Islet of Langerhans (tissue), 1 donor: ENCODE data around the gene WIZ.

Experiments used
- FAIRE-seq: peaks from one replicate; lab custom pipeline; 2011; peaks lifted over from hg19 to GRCh38; lab: Jason Lieb, UNC

The WIZ gene

DNA sequence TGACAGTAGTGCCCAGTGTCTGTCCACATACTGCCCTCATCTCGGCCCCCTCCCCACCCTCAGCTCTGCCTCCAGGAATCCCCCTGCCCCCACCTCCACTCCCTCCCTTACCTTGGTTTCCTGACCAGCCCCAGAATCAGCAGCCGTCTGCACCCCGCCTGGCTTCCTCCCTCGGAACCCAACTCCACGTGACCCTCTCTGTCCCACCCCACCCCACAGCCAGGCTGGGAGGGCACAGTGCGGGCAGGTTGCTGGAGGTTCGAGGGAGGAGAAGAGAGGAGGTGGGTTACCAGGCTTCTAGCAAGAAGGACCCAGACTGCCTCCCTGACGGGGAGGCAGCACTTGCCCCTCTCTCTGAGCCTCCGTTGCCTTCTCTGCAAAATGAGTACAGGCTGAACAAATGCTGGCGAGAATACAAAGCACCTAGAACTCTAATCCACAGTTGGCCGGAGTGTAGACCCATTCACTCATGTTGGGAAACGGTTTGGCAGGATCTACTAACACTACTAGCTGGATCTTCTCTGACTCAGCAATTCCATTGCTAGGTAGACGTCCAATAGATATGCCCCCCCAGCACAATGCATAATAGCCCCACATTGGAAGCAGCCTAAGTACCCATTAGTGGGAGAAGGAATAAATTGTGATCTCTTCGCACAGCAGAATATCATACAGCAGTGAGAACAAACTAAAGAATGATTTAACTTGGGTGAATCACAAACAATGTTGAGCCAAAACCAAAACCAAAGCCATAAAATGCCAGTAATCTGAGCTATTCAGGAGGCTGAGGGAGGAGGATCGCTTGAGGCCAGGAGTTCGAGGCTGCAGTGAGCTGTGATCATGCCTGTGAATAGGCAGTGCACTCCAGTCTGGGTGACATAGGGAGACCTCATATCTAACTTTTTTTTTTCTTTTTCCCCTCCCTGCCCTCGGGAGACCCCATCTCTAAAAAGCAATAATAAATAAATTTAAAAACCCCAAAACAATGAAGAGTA is 14.9 kb upstream of the WIZ start, which contains the start of gene RASAL3:
Gene RASAL3 (minus strand): TSS at position 151 of the 992 bp plus-strand sequence. CDS start 186 bp downstream, outside the sequence.
- no peak for FAIRE-seq

DNA sequence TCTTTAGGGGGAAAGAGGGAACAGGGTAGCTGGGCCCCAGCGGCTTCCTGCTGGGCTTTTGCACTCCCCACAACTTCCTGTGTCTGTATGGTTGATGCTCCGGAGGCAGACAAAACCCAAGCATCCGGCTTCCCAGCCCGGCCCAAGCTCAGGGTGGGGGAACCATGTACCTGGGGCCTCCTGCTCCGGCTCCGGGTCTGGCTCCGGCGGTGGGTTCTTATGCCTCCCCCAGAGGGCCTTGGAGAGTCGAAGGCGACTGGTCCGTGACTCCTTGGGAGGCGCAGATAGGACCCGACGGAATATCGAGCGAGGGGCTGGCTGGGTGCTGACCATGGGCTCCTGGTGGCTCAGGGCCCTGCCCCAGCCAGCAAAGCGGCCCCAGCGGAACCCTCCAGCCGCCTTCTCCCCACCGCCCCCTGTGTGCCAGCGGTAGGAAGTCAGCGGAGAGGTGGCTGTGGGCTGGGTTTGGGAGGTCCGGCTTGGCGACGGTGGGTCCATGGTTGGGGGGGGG is 14.2 kb upstream of the WIZ start:
- FAIRE-seq: no peak

DNA sequence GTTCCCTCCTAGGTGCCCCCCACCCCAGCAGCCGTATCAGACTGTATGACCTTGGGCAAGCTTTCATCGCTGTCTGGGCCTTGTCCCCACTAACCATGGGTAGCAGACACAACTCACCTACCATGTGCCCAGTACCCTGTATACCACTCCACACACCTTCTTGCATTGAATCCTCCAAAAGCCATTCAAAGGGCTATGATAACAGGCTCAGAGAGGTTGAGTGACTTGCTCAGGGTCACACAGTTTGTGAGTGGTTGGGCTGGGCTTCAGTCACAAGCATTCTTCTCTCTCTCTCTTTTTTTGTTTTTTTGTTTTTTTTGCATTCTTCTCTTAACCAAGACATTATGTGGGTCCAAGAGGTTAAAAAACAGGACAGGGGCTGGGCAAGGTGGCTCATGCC is 11.9 kb upstream of the WIZ start:
- FAIRE-seq: no peak

DNA sequence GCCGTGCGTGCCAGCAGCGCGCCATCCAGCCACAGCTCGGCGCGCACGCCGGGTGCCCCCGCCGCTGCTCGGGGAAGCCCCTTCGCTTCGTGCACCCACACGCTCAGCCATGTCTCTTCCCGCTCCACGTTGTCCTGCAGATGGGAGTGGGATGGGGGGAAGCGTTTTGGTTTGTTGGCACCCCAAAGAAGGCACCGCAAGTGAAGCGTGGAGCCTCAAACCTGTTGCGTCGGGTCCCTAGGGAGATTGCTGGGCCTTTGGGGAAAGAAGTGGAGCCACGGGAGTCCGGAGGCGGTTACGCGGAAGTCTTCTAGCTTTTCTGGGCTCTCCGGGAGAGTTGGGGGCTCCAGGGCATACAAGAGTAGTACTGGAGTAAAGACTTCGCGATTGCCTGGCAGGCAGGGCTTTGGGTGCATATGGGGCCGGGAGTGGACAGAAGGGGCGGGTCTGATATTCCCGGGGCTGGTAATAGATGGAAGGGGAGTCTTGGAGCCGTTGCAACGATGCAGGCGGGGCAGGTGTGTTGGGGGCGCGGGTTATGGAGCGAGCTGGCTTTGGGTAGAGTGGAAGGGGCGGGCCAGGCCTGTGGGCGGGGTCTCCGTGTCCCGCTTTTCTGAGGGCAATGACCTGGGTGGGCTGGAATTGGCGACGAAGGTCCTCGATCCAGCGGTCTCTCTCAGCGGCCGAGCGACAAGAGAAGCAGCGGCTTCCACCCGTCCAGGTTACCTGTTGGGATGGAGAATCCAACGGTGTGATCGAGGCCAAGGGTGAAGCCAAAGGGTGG is 8.1 kb upstream of the WIZ start:
- no peak for FAIRE-seq

DNA sequence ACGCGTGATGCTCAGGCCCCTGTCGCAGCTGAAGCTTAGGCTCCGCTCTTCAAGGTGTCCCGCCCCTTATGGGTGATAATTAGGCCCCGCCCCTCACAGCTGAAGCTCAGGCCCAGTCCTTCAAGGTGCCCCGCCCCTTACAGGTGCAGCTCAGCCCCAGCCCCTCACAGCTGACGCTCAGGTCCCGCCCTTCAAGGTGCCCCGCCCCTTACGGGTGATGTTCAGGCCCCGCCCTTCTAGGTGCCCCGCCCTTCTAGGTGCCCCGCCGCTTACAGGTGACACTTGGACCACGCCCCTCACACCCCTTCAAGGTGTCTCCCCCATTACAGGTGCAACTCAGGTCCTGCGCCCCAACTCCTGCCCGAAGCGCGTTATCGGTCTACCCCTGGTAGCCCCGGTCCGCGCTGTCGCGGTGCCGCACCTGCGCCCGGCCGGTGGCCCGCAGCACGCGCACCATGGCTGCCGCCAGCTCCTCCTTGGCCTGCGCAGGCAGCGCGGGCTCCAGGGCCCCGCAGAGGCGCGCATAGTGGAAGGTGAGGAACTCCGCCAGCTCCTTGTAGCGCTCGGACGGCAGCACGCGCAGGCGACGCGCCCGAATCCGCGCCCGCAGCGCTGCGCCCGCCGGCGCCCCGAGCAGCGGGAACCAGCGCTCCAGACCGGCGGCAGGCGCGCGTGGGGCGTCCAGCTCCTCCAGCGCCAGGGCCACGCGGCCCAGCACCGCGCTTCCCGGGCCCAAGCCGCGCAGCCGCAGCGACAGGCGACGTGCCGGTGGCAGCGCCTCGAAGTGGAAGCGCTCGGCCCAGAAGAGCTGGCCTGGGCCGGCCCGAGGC is 7.3 kb upstream of the WIZ start:
- FAIRE-seq: no peak

DNA sequence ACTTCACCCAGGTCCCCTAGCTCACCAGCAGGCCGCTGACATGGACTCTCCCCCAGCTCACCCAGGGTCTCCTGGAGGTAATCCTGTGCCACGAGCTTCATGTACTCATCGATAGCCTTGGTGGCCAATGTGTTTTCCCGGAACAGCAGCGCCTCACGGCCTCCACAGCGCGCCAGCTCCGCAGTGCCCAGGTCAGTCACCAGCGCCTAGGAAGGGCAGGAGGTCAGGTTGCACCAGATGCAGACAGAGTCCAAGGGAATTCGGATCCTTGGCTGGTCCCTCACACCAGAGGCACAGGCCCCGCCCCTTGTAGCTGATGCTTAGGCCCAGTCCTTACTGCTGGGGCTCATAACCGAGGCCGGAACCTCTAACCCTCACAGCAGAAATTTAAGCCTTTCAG is 6.7 kb upstream of the WIZ start:
- no peak for FAIRE-seq

DNA sequence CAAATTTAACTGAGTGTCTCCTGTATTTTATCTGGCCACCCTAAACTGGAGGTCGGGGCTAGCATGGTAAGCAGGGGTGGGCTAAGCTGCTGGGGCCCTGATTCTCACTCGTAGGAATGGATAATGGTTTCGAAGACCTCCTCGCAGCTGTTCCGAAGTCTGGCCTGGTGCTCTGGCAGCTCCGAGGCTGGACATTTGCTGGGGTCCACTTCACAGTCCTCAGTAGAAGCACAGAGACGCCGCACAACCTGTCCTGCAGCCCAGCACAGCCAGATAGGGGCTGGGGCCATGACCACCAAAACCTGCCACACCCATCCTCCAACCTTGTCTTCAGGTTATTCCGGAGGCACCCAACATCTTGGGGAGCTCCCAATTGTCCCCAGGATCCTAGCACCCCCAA is 6.2 kb upstream of the WIZ start:
- no peak for FAIRE-seq

DNA sequence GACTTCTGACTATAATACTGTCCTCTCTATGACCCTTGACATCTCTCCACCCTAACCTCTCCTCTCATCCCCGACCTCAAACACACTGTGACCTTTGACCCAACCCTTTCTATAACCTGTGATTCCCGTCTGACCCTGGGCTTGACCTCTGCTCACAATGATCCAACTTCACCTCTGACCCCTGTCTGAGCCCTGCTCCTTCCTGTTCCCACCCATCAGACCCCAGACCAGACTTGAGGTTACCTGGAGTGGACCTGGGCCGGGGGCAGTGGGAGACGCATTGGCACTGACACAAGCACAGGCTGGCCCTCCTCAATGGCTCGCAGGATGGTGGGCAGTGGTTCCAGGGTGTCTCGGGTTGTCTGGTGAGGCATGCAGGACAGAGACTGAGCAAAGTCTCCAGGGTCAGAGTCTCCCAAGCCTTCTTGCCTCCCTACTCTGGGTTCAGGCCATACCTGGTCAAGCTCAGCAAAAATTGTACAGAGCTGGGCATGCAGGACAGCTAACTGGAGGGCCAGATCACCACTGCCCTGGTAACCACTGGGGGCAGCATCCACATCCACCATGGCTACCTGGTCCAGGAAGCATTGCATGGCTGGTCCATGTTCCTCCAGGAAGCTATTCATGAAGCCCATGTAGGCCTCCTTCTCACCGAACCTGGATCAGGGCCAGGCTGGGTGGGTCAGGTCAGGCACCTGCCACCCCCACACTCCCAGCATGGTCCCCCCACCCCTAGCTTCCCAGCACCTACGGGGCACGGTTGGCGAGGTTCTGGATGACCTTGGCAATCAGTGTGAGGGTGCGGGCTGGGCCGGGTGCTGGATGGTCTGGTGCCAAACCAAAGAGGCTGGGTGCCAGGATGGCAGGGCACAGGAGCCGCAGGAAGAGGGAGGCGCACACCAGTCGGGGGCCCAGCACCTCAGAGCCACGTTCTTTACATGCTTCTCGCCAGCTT is 4.4 kb upstream of the WIZ start:
- FAIRE-seq: no peak

DNA sequence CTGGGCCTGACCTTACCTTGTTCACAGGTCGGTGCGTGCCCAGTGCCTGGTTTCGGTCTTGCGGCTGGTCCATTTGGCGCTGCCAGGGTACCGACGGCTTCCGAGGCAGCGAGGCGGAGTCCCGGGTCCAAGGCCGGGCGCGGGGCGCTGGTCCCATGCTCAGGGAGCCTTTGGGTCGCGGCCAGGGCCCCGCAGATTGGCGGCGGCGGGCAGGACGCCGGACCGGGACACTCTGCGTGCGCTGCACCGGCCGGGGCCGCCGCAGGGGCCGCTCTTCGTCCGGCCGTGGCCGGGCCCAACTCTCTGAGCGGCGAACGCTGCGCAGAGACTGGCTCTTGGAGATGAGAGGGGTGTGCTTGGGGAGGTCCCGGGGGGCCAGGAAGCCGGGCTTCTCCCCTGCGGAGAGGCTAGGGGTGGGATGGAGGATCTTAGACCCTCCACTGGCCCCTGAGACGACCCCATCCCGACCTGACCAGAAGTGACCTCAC is 3.4 kb upstream of the WIZ start:
- FAIRE-seq: no peak

DNA sequence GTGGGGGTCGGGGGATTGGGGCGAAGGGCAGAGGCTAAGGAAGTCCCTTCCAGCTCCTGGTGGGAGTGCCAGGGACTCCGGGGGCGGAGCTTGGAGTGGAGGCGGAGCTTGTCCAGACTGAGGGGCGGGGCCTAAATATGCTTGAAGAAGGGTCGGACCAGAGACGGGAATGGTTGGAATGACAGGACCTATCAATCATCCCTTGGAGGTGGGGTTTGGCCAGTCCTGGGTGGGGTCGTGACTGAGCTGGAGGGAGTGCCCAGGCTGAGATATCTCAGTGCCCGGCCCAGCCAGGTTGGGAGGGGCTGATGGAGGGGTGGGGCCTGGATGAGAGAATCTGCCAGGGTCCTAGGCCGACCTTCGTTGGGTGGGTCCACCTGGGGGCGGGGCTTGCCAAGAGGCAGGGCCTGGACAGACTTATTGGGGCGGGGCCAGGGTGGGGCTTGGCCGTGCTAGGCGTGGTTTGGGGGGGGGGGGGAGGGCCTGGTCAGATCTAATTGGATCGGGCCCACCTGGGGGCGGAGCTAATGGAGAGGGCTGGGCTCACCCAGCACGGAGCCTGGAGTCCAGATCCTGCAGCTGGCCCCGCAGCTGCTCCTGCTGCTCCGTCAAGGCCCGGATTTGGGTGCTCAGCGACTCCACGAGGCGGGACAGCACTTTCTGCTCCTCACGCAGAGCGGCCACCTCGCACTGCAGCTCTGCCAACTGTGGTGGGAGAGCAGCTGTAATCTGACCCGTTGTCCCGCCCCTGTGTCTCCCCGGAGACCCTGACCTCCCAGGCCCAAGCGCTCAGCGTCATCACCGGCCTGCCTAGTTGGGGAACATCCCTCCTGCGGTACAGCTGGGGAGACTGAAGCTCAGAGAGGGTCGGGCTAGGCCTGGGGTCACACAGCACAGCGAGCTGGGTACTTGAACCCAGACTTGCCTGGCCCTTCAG is 2.6 kb upstream of the WIZ start:
- no peak for FAIRE-seq

DNA sequence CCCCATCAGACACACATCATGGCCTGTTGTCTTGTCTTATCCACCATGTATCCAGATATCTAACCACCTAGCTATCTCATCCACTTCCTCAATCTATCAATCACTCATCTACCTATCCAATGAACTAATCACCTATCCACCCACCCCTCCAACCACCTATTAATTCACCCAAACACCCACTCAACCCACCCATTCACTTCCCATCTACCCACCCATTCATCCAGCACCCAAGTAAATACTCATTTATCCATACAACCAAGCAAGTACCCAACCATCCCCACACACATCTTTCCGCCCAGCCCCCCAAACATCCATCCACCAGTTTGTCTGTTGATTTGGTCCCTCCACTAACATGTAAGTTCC is 753 bp upstream of the WIZ start:
- no peak for FAIRE-seq

DNA sequence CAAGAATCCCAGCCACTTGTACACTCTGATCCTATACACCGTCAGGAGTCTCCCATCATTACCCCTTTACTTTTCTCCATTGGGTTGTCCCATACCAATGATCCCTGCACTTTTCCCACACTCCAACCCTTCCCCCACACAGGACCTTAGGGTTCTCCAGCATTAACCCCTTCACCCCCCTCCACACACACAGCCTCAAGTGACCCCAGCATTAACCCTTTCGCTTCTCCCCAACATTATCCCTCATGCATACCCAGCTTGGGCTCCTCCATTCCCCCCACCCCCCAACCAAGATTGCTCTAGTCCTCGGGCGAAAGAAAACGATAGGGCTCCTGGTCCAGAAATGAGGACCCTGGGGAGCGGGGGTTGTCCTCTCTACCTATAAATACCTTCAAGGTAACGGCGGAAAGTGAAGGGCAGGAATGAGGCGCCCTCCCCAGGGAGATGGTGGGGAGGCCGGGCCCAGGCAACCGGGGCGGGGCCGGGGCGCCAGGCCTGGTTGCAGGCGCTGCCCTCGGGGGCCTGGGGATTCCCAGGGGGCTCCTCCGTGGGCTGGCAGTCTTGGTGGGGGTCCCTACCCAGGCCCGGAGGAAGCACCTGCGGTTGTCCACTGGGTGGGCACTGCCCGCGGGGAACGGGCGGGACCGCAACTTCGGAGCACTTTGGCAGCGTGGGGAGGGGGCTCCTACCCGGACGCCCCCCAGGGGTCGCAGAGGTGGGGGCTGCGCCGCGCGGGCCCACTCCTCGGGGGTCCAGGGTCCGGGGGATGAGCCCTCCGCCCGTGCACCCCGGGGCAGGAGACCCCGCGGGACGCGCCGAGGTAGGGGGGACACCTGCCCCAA is 757 bp downstream of the WIZ start:
- no peak for FAIRE-seq

DNA sequence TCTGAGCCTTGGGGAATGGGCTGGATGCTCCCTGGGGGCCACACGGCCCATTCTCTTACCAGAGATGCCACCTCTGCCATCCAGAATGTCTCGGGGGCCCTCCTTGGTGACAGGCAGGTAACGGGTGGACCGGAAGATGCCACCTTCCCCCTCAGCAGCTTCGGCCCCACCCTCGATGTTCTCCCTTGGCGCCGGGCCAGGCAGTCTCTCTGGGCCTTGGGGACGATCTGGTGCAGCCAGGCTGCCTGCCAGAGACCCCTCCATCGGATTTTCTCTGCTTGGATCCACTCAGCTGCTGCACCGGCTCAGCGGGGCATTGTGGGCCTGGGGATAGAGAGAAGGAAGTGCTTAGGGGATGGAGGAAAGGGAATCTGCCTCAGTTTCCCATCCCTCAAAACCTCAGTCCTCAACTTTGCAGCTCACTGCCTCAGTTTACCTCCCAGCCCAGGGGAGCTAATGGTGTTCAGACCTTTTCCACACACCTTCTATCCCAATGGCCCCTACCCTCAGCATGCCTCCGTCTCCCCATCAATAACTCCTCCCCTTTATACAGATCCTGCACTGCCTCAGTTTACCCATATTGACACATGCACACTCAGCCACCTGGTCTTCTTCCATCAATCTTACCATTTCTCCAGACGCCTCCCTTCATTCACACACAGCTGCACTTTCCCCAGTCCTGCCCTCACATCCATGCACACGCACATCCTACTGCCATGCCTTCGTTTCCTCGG is 1.5 kb downstream of the WIZ start:
- no peak for FAIRE-seq

DNA sequence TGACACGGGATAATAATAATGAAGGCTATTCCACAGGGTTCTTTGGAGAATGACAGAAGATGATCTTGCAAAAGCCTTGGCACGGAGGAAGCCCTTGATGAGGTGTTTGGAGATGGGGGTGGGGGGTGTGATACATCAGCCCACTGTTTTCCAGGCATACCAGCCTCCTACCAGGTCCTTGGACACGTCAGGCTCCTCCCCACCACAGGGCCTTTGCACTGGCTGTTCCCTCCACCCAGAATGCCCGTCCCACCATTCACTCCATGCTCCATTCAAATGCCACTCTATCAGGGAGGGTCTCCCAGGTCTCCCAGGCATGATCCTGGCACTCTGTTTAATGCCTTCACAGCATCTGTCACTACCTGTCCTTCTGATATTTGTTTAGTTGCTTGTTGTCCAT is 2.7 kb downstream of the WIZ start:
- FAIRE-seq: no peak

DNA sequence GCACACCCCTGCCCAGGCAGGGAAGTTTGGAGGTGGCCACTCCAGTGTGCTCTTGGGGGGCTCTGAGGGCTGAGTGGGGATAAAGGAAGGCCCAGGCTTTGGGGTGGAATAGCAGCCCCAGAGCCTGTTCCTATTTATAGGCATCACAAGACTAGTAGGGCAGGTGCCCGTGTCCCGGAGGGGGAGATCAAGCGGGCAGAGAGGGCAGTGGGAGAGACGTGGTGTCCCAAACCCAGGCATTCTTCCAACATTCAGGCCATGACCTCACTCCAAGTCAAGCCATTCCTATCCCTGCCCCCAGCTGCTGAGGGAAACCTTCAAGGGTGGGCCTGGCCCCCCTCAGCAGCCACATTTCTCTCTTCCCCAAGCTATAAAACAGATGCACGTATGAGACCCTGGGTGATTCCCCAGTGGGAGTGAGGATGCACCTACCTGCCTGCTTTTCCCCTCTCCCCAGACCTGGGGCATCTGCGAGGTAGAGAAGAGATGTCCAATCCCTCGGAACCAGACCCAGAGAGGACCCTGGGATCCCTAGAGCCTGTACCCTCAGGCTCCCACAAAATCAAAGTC is 3.9 kb downstream of the WIZ start:
- FAIRE-seq: no peak

DNA sequence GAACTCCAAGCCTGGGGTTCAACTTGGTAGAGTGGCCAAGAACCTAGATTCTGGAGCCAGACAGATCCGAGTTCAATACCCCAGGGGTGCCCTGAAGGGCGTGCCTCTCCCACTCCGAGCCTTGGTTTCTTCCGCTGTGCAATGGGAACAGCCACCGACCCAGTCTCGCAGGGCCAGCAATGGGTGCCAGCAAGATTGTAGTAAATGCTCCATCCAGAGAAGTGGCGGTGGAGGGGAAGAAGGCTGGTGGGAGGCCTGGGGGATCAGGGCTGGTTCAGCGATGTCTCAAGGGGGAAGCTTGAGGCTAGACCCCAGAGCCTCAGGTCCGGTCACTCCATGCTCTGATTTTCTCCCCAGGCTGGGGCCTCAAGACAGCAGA is 4.5 kb downstream of the WIZ start:
- FAIRE-seq: no peak

DNA sequence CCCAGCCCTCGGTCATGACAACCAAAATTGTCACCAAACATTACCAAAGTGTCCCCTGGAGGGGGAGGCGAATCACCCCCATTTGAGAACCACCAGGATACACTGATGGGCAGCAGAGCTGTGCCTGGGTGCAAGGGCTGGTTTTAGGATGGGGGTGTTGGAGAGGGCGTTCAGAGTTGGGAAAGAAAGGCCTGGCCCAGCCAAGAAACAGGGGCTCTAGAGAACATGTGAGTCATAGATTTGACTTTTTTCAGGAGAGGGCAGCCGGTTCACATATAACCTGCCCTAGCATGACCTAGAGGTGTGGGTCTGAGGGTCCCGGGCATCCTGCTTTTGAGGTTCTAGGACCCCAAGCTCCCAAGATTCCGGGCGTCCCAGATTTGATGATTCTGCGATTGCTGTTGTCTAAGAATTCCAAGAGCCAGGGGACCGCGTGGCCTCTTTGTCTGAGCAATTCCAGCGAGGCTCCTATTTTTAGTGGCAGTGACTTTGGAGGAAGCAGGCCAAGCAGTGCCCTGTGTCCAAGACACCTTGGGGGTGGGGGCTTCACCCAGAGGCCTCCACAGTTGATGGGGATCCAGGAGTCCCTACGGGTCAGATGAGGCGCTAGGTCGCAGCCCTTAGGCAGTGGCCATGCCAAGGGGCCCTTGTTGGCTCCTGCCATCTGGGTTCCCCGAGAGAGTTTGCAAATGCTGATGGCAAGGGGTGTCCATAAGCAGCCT is 5.1 kb downstream of the WIZ start:
- FAIRE-seq: no peak
